Erythroblast (primary cell): ENCODE measurements around the gene HLA-DPA1.

Experiments used
- GATA1 ChIP-seq: IDR thresholded peaks from 2 replicates; pipeline ENCODE4 v1.6.1; 2011; ENCODE audit warnings: low read depth, mild to moderate bottlenecking, control low read depth, low read length, moderate library complexity
- POLR2A ChIP-seq: IDR thresholded peaks from 2 replicates; pipeline ENCODE4 v1.6.1; 2011; ENCODE audit warnings: mild to moderate bottlenecking, low read length

GRCh38 chr6:33116417-33116816 lies 43.0 kb upstream of the HLA-DPA1 start:
- TF ChIP-seq POLR2A (no peak), GATA1 (no peak)
